ENCODE results near the gene TUBA3D. TPM values are rescaled to one million over a fixed set of nuclear protein-coding genes. Genes with fewer than 3 reads are reported as not detected.
"Not testable (repeated sequence)": the region's sequence is repeated elsewhere in the genome, so short reads cannot be mapped to it uniquely, and the experiment has no call there.

The TUBA3D gene
- total RNA-seq, 1 experiment from 2014 or later, result not detected

- not testable (repeated sequence) for H3K23ac ChIP-seq (ENCODE audit: insufficient read length, low read depth, low read length); DNase-seq; H3K9me3 ChIP-seq (ENCODE audit: control insufficient read depth, low read depth, low read length); H2BK120ac ChIP-seq (ENCODE audit: low read depth, low read length, poor library complexity, severe bottlenecking); H2BK12ac ChIP-seq (ENCODE audit: insufficient read length, low read depth, low read length); H2AFZ ChIP-seq (ENCODE audit: low read length); H4K5ac ChIP-seq (ENCODE audit: insufficient read length, low read depth, low read length); H3K79me1 ChIP-seq (ENCODE audit: insufficient read depth, low read depth, low read length, poor library complexity, severe bottlenecking); H3K14ac ChIP-seq (ENCODE audit: insufficient read depth, low read length); H3K4me3 Mint-ChIP-seq; H4K8ac ChIP-seq (replicated peaks; ENCODE audit: insufficient read length, low read depth, low read length); H3K4ac ChIP-seq (ENCODE audit: low read depth, low read length); H3K79me2 ChIP-seq (ENCODE audit: insufficient read depth, low read length); H2BK20ac ChIP-seq (ENCODE audit: low read depth, low read length, poor library complexity, severe bottlenecking); H3K18ac ChIP-seq (ENCODE audit: insufficient read length, low read depth, low read length); H2BK15ac ChIP-seq (ENCODE audit: low read depth, low read length); H3K4me1 ChIP-seq (ENCODE audit: insufficient read depth, low read length); H3K27me3 ChIP-seq (ENCODE audit: insufficient read depth, low read length); H3K27me3 Mint-ChIP-seq (ENCODE audit: low read depth); H4K91ac ChIP-seq (ENCODE audit: insufficient read length, low read depth, low read length); H3K56ac ChIP-seq (ENCODE audit: insufficient read length, low read depth, low read length); H3T11ph ChIP-seq (ENCODE audit: low read length); H2BK5ac ChIP-seq (ENCODE audit: insufficient read length, low read length); H2AK5ac ChIP-seq (ENCODE audit: insufficient read length, low read length); H3K27ac ChIP-seq (ENCODE audit: insufficient read length, low read depth, low read length); H3K23me2 ChIP-seq (ENCODE audit: insufficient read length, low read depth, low read length, poor library complexity, severe bottlenecking); H4K20me1 ChIP-seq (ENCODE audit: control insufficient read depth, insufficient read depth, insufficient read length); H3K9me3 Mint-ChIP-seq; H3K4me2 ChIP-seq (ENCODE audit: insufficient read depth, insufficient read length, low read length); H3K9ac ChIP-seq (ENCODE audit: extremely low read depth, insufficient read length, low read length)
- Mint-ChIP-seq H3K36me3 (ENCODE audit: insufficient read depth in 1 of 3, low read depth in 3 of 3) (peaks cover 11 to 25% (median 24%) of the 10 kb centered on the region in 3 experiments; a peak in 6 of 7 replicates), H3K4me1 (peaks cover 3 to 11% of the 10 kb centered on the region in 2 experiments; a peak in 3 of 4 replicates), H3K27ac (peak overlapping the region in 2 of 3 experiments; percentile 48 to 75; a peak in 2 of 7 replicates)
- WGBS (ENCODE audit: extremely low coverage, insufficient read length, low lambda C conversion rate), result no CpG with 5 or more reads among the region's 14 CpGs
These were observed 10.4 kb downstream of the TUBA3D start for GRCh38 chr2:131486201-131486902.
